Glutamatergic neuron (in vitro differentiated cells): ENCODE measurements around the gene NUDT9. TPM values are rescaled to one million over a fixed set of nuclear protein-coding genes. Genes with fewer than 3 reads are reported as not detected.
"Not testable (repeated sequence)": the region's sequence is repeated elsewhere in the genome, so short reads cannot be mapped to it uniquely, and the experiment has no call there.

Experiments
- DNase-seq: peaks from one replicate; pipeline ENCODE4 v3.0.0; 2022
- H3K27ac Mint-ChIP-seq: one replicate; pipeline ENCODE4 v1.8.0; 2020; ENCODE audit warnings: mild to moderate bottlenecking, mixed read lengths, inconsistent platforms; ENCODE audit not compliant: unreplicated experiment
- H3K27me3 Mint-ChIP-seq: one replicate; pipeline ENCODE4 v1.8.0; 2020; ENCODE audit warnings: mild to moderate bottlenecking, moderate library complexity, mixed read lengths, inconsistent platforms; ENCODE audit not compliant: unreplicated experiment
- H3K36me3 Mint-ChIP-seq: one replicate; pipeline ENCODE4 v1.8.0; 2020; ENCODE audit warnings: mild to moderate bottlenecking, mixed read lengths, inconsistent platforms; ENCODE audit not compliant: unreplicated experiment
- H3K4me1 Mint-ChIP-seq: one replicate; pipeline ENCODE4 v1.8.0; 2020; ENCODE audit warnings: mild to moderate bottlenecking, low read depth, mixed read lengths, inconsistent platforms; ENCODE audit not compliant: unreplicated experiment
- H3K4me3 Mint-ChIP-seq: one replicate; pipeline ENCODE4 v1.8.0; 2020; ENCODE audit warnings: mild to moderate bottlenecking, mixed read lengths, inconsistent platforms; ENCODE audit not compliant: unreplicated experiment
- H3K9me3 Mint-ChIP-seq: one replicate; pipeline ENCODE4 v1.8.0; 2020; ENCODE audit warnings: mild to moderate bottlenecking, moderate library complexity, mixed read lengths, inconsistent platforms; ENCODE audit not compliant: unreplicated experiment
- total RNA-seq: library from RNA; stranded (reverse); fragmentation: NEBNext Ultra II Directional; extraction: Animal tissue kit (Norgen Biotek cat#: 25700); gene quantifications from one replicate; pipeline ENCODE4 v1.2.1, GENCODE V29; 2021; ENCODE audit not compliant: unreplicated experiment
- TF ChIP-seq, protein P1 (sequence below): fragments of 200-600 bp; sonication (generic); IDR thresholded peaks from one replicate; pipeline ENCODE4 v1.5.0; 2021; ENCODE audit not compliant: partially characterized antibody, unreplicated experiment

The NUDT9 gene
- total RNA-seq, 1 donor from 2014 or later: 11.9 TPM

DNA sequence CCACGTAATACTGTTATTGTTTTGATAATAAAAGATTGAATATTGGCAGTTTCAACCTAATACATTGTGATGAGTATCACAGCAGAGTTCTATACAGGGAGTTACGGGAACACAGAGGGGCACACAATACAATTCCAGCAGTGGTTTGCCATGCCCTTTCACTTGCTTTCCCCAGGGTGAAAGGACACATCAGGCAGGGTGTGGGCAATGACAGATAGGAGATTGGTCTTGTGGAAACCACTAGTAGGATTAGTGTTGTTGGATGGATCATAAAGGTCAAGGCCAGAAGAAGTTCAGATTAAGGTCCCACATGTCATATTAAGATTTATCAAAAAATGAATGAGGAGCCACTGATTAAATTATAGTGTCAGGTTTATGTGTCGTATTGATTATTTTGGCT, 39.4 kb upstream of the NUDT9 start:
- H3K4me1 Mint-ChIP-seq: no peaks in the 10 kb centered on the region
- TF ChIP-seq, protein P1, sequence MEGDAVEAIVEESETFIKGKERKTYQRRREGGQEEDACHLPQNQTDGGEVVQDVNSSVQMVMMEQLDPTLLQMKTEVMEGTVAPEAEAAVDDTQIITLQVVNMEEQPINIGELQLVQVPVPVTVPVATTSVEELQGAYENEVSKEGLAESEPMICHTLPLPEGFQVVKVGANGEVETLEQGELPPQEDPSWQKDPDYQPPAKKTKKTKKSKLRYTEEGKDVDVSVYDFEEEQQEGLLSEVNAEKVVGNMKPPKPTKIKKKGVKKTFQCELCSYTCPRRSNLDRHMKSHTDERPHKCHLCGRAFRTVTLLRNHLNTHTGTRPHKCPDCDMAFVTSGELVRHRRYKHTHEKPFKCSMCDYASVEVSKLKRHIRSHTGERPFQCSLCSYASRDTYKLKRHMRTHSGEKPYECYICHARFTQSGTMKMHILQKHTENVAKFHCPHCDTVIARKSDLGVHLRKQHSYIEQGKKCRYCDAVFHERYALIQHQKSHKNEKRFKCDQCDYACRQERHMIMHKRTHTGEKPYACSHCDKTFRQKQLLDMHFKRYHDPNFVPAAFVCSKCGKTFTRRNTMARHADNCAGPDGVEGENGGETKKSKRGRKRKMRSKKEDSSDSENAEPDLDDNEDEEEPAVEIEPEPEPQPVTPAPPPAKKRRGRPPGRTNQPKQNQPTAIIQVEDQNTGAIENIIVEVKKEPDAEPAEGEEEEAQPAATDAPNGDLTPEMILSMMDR: no peak
- H3K27ac Mint-ChIP-seq: no peak overlapping the region
- DNase-seq: no peak
- H3K4me3 Mint-ChIP-seq: no peak overlapping the region
- H3K27me3 Mint-ChIP-seq: no peaks in the 10 kb centered on the region
- H3K36me3 Mint-ChIP-seq: peaks cover 8% of the 10 kb centered on the region
- no peaks in the 10 kb centered on the region for H3K9me3 Mint-ChIP-seq

DNA sequence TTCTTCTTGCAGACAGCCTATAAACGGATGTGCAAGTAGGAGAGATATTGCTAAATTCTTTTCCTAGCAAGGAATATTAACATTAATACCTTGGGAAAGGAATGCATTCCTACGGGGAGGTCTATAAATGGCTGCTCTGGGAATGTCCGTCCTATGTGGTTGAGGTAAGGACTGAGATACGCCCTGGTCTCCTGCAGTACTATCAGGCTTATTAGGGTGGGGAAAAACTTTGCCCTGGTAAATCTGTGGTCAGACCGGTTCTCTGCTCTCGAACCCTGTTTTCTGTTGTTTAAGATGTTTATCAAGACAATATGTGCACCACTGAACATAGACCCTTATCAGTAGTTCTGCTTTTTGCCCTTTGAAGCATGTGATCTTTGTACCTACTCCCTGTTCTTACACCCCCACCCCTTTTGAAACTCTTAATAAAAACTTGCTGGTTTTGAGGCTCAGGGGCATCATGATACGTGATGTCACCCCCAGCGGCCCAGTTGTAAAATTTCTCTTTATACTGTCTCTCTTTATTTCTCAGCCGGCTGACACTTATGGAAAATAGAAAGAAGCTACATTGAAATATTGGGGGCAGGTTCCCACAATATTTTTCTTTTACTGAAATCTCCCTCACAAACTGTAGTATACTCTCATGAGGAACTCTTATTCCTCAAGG, 37.8 kb upstream of the NUDT9 start:
- not testable (repeated sequence) for H3K27me3 Mint-ChIP-seq, H3K9me3 Mint-ChIP-seq, H3K4me3 Mint-ChIP-seq, DNase-seq, H3K4me1 Mint-ChIP-seq, H3K27ac Mint-ChIP-seq, H3K36me3 Mint-ChIP-seq

DNA sequence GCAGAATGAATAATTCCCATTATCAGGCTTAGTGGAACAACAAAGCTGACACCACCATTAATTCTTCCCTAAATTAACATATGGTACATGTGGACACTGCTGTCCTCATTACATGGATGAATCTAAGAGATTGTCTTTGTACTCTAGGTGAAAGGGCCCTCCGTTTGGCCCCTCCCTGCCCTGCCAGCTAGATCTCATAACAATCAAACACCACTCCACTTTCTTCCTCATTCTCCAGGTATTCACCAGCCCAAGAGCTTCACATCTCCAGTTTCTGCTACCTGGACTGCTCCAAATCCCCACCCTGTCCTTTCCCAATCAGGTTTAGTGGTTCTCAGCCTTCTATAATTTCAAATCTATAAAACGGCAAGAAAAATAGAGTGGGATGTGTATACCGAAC, 35.1 kb upstream of the NUDT9 start:
- TF ChIP-seq, protein P1: no peak
- no peaks in the 10 kb centered on the region for H3K9me3 Mint-ChIP-seq
- DNase-seq: no peak
- H3K27ac Mint-ChIP-seq: no peak overlapping the region
- peaks cover 8% of the 10 kb centered on the region for H3K36me3 Mint-ChIP-seq
- H3K27me3 Mint-ChIP-seq: peaks cover 5% of the 10 kb centered on the region
- no peak overlapping the region for H3K4me3 Mint-ChIP-seq
- H3K4me1 Mint-ChIP-seq: peaks cover 3% of the 10 kb centered on the region

DNA sequence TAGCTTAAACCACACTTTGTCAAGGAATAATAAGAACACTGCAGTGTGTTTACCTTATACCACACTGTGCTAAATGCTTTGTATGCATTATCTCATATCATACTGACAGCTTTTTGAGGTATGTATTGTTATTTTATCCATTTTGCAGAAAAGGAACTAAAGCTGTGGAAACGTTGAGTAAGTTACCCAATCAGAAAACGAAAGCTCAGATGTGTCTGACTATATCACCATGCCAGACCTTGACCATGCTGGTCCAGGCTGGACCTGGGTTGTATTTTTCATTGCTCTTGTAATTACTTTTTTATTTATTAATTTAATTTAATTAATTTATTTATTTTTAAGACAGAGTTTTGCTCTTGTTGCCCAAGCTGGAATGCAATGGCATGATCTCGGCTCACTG, 33.5 kb upstream of the NUDT9 start:
- Mint-ChIP-seq H3K36me3 (peaks cover 8% of the 10 kb centered on the region), H3K27ac (no peak overlapping the region), H3K27me3 (peaks cover 5% of the 10 kb centered on the region), H3K4me3 (no peak overlapping the region), H3K4me1 (peaks cover 3% of the 10 kb centered on the region), H3K9me3 (no peaks in the 10 kb centered on the region)
- no peak for DNase-seq
- TF ChIP-seq, protein P1: no peak

DNA sequence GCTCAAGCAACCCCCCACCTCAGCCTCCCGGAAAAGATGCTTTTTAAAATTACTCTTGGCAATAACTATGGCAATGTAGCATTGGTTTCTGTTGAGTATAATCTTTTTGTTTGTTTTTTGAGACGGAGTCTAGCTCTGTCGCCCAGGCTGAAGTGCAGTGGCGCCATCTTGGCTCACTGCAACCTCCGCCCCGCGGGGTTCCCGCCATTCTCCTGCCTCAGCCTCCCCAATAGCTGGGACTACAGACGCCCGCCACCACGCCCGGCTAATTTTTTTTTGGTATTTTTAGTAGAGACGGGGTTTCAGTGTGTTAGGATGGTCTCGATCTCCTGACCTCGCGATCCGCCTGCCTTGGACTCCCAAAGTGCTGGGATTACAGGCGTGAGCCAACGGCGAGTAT, 32.3 kb upstream of the NUDT9 start:
- Mint-ChIP-seq H3K27ac (peak overlapping the region; percentile 96), H3K4me3 (peak overlapping the region; percentile 96)
- H3K27me3 Mint-ChIP-seq, H3K4me1 Mint-ChIP-seq, H3K36me3 Mint-ChIP-seq, H3K9me3 Mint-ChIP-seq, DNase-seq: not testable (repeated sequence)

DNA sequence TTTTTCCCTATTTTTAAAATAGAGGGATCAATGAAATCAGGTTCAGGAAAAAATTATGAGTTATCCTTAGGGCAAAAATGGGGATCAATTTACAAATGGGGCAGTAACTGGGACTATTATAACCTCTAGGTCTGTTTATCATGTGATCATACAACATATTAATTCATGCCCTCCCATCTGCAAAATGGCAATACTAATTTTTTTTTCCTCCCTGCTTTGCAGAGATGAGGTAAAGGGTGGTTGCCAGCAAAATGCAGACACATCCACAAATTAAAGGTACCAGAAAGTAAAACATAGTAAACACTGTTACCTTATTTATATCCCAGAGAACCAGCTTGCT, 31.9 kb upstream of the NUDT9 start:
- TF ChIP-seq, protein P1: no peak
- peaks cover 3% of the 10 kb centered on the region for H3K4me1 Mint-ChIP-seq
- H3K9me3 Mint-ChIP-seq: peaks cover 2% of the 10 kb centered on the region
- no peak for DNase-seq
- H3K36me3 Mint-ChIP-seq: no peaks in the 10 kb centered on the region
- H3K4me3 Mint-ChIP-seq: peak overlapping the region; percentile 96
- peaks cover 5% of the 10 kb centered on the region for H3K27me3 Mint-ChIP-seq
- H3K27ac Mint-ChIP-seq: peak overlapping the region; percentile 96
